ENCODE results near the gene CDK18.

DNA sequence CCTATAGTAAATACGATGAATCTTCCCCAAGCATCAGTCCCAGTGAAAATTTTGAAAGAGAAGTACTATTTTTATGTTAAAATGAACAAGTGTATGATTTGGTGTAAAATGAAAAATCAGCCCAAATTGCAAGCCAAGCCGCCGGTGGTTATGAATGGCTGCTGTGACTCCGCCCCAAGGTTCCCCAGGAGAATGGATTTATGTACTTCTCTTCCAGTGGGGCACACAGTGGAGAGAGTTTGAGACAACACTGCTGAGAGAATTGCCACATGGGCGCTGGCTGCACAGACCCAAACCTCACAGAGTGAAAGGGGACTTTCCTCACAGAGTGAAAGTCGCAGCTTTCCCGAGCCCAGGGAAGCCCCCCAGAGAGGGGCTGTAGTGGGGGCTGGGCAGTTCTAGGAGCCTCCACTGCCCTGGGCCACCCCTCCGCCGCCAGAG is 24.0 kb downstream of the CDK18 start:
- TF ChIP-seq, protein P1, sequence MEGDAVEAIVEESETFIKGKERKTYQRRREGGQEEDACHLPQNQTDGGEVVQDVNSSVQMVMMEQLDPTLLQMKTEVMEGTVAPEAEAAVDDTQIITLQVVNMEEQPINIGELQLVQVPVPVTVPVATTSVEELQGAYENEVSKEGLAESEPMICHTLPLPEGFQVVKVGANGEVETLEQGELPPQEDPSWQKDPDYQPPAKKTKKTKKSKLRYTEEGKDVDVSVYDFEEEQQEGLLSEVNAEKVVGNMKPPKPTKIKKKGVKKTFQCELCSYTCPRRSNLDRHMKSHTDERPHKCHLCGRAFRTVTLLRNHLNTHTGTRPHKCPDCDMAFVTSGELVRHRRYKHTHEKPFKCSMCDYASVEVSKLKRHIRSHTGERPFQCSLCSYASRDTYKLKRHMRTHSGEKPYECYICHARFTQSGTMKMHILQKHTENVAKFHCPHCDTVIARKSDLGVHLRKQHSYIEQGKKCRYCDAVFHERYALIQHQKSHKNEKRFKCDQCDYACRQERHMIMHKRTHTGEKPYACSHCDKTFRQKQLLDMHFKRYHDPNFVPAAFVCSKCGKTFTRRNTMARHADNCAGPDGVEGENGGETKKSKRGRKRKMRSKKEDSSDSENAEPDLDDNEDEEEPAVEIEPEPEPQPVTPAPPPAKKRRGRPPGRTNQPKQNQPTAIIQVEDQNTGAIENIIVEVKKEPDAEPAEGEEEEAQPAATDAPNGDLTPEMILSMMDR (IDR thresholded peaks at IDR 0.05; ENCODE audit: insufficient read depth, low read depth, low read length): no peak
- no peak for TF ChIP-seq EZH2 (IDR thresholded peaks at IDR 0.05; ENCODE audit: insufficient read depth, low read length)

All from astrocyte (in vitro differentiated cells and primary cell).